HG02840 (cell line): ENCODE measurements around the gene SSNA1.

ENCODE experiments used
- ATAC-seq: cut with Tn5 transposase; IDR thresholded peaks from one replicate; pipeline ENCODE4 v1.9.1; 2021; ENCODE audit warnings: mild to moderate bottlenecking, moderate library complexity, moderate number of reproducible peaks; ENCODE audit not compliant: unreplicated experiment, low FRiP score

The SSNA1 gene

GRCh38 chr9:137195525-137196220 lies 7.2 kb downstream of the SSNA1 start:
- ATAC-seq, result no peak

GRCh38 chr9:137198051-137198901 lies 9.8 kb downstream of the SSNA1 start:
- no peak for ATAC-seq

- ATAC-seq, result no peak
These were observed 10.4 kb downstream of the SSNA1 start for GRCh38 chr9:137198902-137199283.

- ATAC-seq, result no peak
These were observed 11.1 kb downstream of the SSNA1 start for GRCh38 chr9:137199411-137200121.

GRCh38 chr9:137200311-137201204 lies 12.1 kb downstream of the SSNA1 start, which contains the start of gene TPRN:
TSS of gene TPRN (minus strand) at chr9:137200741. CDS start at chr9:137200711, 30 bp downstream.
- peak; percentile 87 for ATAC-seq

- no peak for ATAC-seq
These were observed 12.9 kb downstream of the SSNA1 start for GRCh38 chr9:137201205-137201868.

- ATAC-seq, result no peak
These were observed 14.5 kb downstream of the SSNA1 start for GRCh38 chr9:137202966-137203365.

GRCh38 chr9:137204731-137205125 lies 16.3 kb downstream of the SSNA1 start:
- ATAC-seq, result no peak

- ATAC-seq, result peak; percentile 35
These were observed 16.9 kb downstream of the SSNA1 start, which contains the start of the genes NDOR1 and TMEM203 for GRCh38 chr9:137205126-137206069. TSS of gene NDOR1 (plus strand) at chr9:137205700. CDS start at chr9:137205778, 78 bp downstream. TSS of gene TMEM203 (minus strand) at chr9:137205648. CDS start at chr9:137205414, 234 bp downstream.

GRCh38 chr9:137206602-137207001 lies 18.1 kb downstream of the SSNA1 start:
- no peak for ATAC-seq

GRCh38 chr9:137211532-137211931 lies 23.1 kb downstream of the SSNA1 start:
- ATAC-seq, result no peak

GRCh38 chr9:137212520-137212919 lies 24.0 kb downstream of the SSNA1 start:
- ATAC-seq, result no peak

GRCh38 chr9:137213160-137214060 lies 24.9 kb downstream of the SSNA1 start:
- ATAC-seq, result no peak

- no peak for ATAC-seq
These were observed 26.1 kb downstream of the SSNA1 start for GRCh38 chr9:137214620-137215019.

GRCh38 chr9:137215196-137215986 lies 26.9 kb downstream of the SSNA1 start:
- no peak for ATAC-seq

- no peak for ATAC-seq
These were observed 27.9 kb downstream of the SSNA1 start for GRCh38 chr9:137216188-137216965.
